ENCODE results near the gene FABP3.

GRCh38 chr1:31416101-31416736, 43.3 kb upstream of the FABP3 start:
- no peak for TF ChIP-seq POLR2A (IDR thresholded peaks at IDR 0.05; ENCODE audit: low read depth, low read length)
- no peak for TF ChIP-seq POLR2AphosphoS5 (IDR thresholded peaks at IDR 0.05; ENCODE audit: low read depth, low read length)
- TF ChIP-seq TAF1 (IDR thresholded peaks at IDR 0.05; ENCODE audit: low read depth, low read length), result no peak
